Suprapubic skin (tissue), 4 donors: ENCODE measurements around the gene AKT2. TPM values are rescaled to one million over a fixed set of nuclear protein-coding genes. Genes with fewer than 3 reads are reported as not detected.
A peak's percentile ranks its signal among the peaks of the same experiment; 100 is the strongest.

ENCODE experiments used
- DNase-seq, 2 donors: peaks; one replicate each; pipeline ENCODE4 v3.0.0-alpha.2; 2019; ENCODE audit warnings: low spot score in 2 of 2
- H3K27ac ChIP-seq: fragments of 200-600 bp; sonication (generic); one replicate; pipeline ENCODE4 v1.5.1; 2019
- H3K27me3 ChIP-seq: fragments of 200-600 bp; sonication (generic); one replicate; pipeline ENCODE4 v1.5.1; 2019
- H3K36me3 ChIP-seq: fragments of 200-600 bp; sonication (generic); one replicate; pipeline ENCODE4 v1.5.1; 2019
- H3K4me1 ChIP-seq: fragments of 200-600 bp; sonication (generic); one replicate; pipeline ENCODE4 v1.5.1; 2019
- H3K4me3 ChIP-seq: fragments of 200-600 bp; sonication (generic); one replicate; pipeline ENCODE4 v1.5.1; 2019; ENCODE audit warnings: mild to moderate bottlenecking
- H3K9me3 ChIP-seq: fragments of 200-600 bp; sonication (generic); one replicate; pipeline ENCODE4 v1.5.1; 2019
- EP300 ChIP-seq: sonication (generic); formaldehyde crosslinking; IDR thresholded peaks from one replicate; pipeline ENCODE4 v1.6.1; 2017; ENCODE audit warnings: antibody characterized with exemption
- POLR2A ChIP-seq, 2 donors: fragments of 450-650 bp; IDR thresholded peaks; one replicate each; pipeline ENCODE4 v1.6.1; 2017; ENCODE audit warnings: antibody characterized with exemption in 2 of 2, mild to moderate bottlenecking in 2 of 2, moderate library complexity in 2 of 2
- POLR2AphosphoS5 ChIP-seq, 3 donors: sonication (generic); formaldehyde crosslinking; IDR thresholded peaks; one replicate each; pipeline ENCODE4 v1.6.1; 2017; ENCODE audit warnings: antibody characterized with exemption in 3 of 3
- WGBS: methylation state at CpG from one replicate; pipeline ENCODE4 v1.1.5; 2018; 5-methylcytosine and 5-hydroxymethylcytosine counted together
- total RNA-seq, 4 donors: library from RNA; depleted of rRNA; stranded (reverse); fragments of >200 nt; gene quantifications; one replicate each; pipeline ENCODE4 v1.1.0, GENCODE V29; 2016
- TF ChIP-seq, protein P1 (sequence below), 2 donors: fragments of 200-600 bp in 1 of 2; fragments of 450-650 bp in 1 of 2; sonication (generic) in 1 of 2; IDR thresholded peaks; one replicate each; pipeline ENCODE4 v1.5.1; 2016 to 2019; ENCODE audit warnings: antibody characterized with exemption in 2 of 2, mild to moderate bottlenecking in 1 of 2, moderate library complexity in 1 of 2

Gene AKT2
- total RNA-seq, 4 donors from 2014 or later, result 76.4 to 146 (median 92.3) TPM

DNA sequence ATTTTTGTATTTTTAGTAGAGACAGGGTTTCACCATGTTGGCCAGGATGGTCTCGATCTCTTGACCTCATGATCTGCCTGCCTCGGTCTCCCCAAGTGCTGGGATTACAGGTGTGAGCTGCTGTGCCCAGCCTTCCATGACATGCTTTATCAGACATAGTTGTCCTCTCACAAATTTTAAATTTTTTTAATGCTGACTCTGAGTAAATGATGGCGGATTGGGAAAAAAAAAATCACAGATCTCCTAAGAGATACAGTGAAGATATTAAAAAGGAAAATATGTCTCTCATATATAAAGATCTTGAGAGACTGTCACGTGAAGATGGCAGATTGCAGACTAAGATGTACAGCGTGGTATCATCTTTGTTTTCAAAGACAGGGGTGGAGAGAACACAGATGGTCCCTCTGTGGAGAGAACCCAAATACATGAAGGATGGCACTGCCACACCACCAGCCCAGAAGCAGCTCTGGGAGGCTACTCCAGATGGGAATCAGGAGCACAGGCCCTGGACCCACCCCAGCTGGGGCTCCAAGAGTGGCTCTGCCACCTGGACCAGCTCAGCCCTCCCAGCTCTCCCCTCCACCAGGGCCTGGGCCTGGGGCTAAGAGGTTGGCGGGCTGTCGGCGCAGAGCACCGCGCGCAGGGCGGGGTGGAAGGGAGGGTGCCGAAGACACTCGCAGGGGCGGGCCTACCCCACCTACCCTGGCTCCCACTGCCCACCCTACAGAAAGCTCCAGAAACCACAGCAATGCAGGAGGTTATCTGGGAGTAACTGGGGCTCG lies 38.7 kb downstream of the AKT2 start:
- Histone ChIP-seq H3K27me3 (no peaks in the 10 kb centered on the region), H3K4me3 (no peak overlapping the region), H3K36me3 (peaks cover 14% of the 10 kb centered on the region), H3K27ac (no peak overlapping the region), H3K4me1 (peaks cover 28% of the 10 kb centered on the region), H3K9me3 (no peaks in the 10 kb centered on the region)
- DNase-seq, result no peak
- TF ChIP-seq POLR2AphosphoS5 (IDR thresholded peaks at IDR 0.05), result no peak
- TF ChIP-seq, protein P1, sequence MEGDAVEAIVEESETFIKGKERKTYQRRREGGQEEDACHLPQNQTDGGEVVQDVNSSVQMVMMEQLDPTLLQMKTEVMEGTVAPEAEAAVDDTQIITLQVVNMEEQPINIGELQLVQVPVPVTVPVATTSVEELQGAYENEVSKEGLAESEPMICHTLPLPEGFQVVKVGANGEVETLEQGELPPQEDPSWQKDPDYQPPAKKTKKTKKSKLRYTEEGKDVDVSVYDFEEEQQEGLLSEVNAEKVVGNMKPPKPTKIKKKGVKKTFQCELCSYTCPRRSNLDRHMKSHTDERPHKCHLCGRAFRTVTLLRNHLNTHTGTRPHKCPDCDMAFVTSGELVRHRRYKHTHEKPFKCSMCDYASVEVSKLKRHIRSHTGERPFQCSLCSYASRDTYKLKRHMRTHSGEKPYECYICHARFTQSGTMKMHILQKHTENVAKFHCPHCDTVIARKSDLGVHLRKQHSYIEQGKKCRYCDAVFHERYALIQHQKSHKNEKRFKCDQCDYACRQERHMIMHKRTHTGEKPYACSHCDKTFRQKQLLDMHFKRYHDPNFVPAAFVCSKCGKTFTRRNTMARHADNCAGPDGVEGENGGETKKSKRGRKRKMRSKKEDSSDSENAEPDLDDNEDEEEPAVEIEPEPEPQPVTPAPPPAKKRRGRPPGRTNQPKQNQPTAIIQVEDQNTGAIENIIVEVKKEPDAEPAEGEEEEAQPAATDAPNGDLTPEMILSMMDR (IDR thresholded peaks at IDR 0.05), result no peak
- TF ChIP-seq EP300, result no peak
- no peak for TF ChIP-seq POLR2A (IDR thresholded peaks at IDR 0.05)
- 82% methylated on average over 6 of the region's 16 CpGs for WGBS

DNA sequence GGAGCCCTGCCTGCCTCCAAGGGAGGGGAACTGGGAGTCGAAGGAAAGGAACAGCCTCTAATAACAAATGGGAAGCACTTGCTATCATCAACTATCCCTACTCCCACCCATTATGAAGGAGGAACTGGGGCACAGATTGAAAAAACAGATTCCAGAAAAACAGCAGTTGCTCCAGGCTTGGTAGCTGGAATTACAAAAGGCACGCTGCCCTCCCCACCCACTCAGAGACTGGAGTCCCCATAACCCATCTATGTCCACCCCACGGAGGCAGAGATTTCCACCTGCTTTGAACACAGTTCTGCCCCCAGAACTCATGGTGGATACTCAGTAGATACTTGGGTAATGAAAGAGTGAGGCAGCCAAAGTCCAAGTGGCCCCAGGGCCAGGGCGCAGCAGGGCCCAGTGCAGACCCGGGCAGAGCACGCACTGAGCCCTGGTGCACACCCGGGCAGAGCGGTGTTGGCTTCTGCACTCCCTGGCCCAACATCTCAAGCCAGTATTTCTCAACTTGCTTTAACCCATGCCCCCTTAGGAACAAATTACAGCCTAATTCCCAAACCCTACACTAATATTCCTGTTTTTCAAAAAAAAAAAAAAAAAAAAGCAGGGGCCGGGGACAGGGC lies 39.5 kb downstream of the AKT2 start:
- Histone ChIP-seq H3K27ac (no peak overlapping the region), H3K36me3 (peaks cover 21% of the 10 kb centered on the region), H3K4me1 (peaks cover 28% of the 10 kb centered on the region), H3K4me3 (no peak overlapping the region), H3K27me3 (no peaks in the 10 kb centered on the region), H3K9me3 (no peaks in the 10 kb centered on the region)
- no peak for DNase-seq
- TF ChIP-seq POLR2A (IDR thresholded peaks at IDR 0.05) (no peak), POLR2AphosphoS5 (IDR thresholded peaks at IDR 0.05) (no peak), EP300 (no peak)
- TF ChIP-seq, protein P1 (IDR thresholded peaks at IDR 0.05), result no peak
- 59% methylated on average over 9 of the region's 9 CpGs for WGBS

DNA sequence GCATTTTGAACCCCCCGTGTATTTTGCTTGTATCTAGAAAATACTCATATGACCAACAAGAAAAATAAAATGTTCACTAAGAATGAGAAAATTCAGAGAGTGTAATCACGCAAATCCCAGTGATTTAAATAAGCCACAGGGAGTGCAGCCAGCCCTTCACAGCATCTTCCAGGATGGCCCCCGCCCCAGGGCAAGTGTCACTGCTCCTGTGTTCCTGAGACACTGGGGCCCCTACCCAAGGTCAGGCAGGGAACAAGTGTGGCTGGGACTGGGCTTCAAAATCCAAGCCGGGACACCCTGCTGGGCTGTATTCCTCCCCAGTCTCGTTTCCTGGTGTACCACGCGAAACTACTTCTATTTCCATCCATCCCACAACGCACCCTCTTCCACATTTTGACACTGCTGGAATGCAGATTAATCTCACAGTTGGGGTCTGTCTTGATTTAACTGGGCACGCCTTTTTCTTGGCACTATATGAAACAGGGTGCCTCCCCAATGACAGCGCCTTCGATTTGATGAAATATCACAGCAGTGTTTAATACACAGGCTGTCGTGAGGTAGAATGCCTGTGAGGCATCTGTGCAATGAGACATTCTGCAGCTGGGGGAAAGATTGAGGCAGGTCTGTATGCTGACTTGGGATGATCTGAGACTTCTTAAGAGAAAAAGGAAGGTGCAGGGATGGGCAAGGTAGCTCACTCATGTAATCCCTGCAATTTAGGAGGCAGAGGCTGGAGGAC lies 40.4 kb downstream of the AKT2 start:
- Histone ChIP-seq H3K27ac (no peak overlapping the region), H3K4me3 (no peak overlapping the region), H3K4me1 (peaks cover 28% of the 10 kb centered on the region), H3K27me3 (no peaks in the 10 kb centered on the region), H3K36me3 (peaks cover 28% of the 10 kb centered on the region), H3K9me3 (no peaks in the 10 kb centered on the region)
- WGBS, result 71% methylated on average over 12 of the region's 12 CpGs
- TF ChIP-seq, protein P1 (IDR thresholded peaks at IDR 0.05), result no peak
- no peak for TF ChIP-seq POLR2AphosphoS5 (IDR thresholded peaks at IDR 0.05)
- TF ChIP-seq POLR2A (IDR thresholded peaks at IDR 0.05), result no peak
- TF ChIP-seq EP300, result no peak
- no peak for DNase-seq

DNA sequence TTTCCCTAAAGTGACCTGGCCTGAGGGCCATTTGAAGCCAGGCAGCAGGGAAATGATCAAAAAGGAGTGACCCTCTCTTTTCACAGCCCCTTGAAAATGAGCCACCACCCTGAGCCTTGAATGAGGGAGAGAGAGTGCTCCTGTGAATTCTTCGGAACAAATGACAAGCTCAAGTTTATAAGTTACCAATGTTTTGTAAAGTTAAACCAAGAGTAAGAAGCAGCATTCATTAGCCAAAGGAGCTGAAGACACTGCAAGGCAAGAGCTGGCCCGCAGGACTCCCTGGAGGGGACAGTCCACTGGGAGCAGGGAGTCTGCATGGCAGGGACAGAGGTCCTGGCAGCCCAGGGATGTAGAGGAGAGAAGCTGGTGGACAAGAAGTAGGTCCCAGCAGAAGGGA lies 42.0 kb downstream of the AKT2 start:
- no peaks in the 10 kb centered on the region for H3K9me3 ChIP-seq
- TF ChIP-seq EP300 (no peak), POLR2A (IDR thresholded peaks at IDR 0.05) (no peak), POLR2AphosphoS5 (IDR thresholded peaks at IDR 0.05) (no peak)
- TF ChIP-seq, protein P1 (IDR thresholded peaks at IDR 0.05), result no peak
- peaks cover 28% of the 10 kb centered on the region for H3K4me1 ChIP-seq

DNA sequence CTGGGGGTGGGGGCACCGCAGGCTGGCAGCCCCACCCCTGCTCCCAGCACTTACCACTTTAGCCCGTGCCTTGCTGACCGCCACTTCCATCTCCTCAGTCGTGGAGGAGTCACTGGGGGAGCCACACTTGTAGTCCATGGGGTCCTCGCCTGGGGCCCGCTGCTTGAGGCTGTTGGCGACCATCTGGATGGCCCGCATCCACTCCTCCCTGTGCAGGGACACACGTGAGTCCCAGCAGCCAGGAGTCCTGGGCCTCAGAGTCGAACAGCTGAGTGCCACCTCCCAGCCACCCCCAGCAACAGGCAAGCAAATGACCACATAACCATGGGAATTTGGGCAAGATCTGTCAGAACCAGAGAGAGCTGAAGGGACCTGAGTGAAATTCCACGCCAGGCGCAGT lies 42.7 kb downstream of the AKT2 start:
- Histone ChIP-seq H3K4me3 (no peak overlapping the region), H3K27ac (peak overlapping the region; percentile 25), H3K9me3 (no peaks in the 10 kb centered on the region), H3K36me3 (peaks cover 50% of the 10 kb centered on the region), H3K27me3 (no peaks in the 10 kb centered on the region), H3K4me1 (peaks cover 28% of the 10 kb centered on the region)
- TF ChIP-seq, protein P1 (IDR thresholded peaks at IDR 0.05), result no peak
- TF ChIP-seq POLR2AphosphoS5 (IDR thresholded peaks at IDR 0.05) (no peak), POLR2A (IDR thresholded peaks at IDR 0.05) (no peak), EP300 (no peak)
- DNase-seq, result no peak
- 92% methylated on average over 2 of the region's 12 CpGs for WGBS

More for the DNA sequence above, 42.0 kb downstream of the AKT2 start:
- 85% methylated on average over 2 of the region's 2 CpGs for WGBS
- Histone ChIP-seq H3K4me3 (no peak overlapping the region), H3K36me3 (peaks cover 43% of the 10 kb centered on the region), H3K27me3 (no peaks in the 10 kb centered on the region), H3K27ac (no peak overlapping the region)
- no peak for DNase-seq
